ENCODE data around the gene ITGA8.
"Not testable (repeated sequence)": the region's sequence is repeated elsewhere in the genome, so short reads cannot be mapped to it uniquely, and the experiment has no call there.

The ITGA8 gene

DNA sequence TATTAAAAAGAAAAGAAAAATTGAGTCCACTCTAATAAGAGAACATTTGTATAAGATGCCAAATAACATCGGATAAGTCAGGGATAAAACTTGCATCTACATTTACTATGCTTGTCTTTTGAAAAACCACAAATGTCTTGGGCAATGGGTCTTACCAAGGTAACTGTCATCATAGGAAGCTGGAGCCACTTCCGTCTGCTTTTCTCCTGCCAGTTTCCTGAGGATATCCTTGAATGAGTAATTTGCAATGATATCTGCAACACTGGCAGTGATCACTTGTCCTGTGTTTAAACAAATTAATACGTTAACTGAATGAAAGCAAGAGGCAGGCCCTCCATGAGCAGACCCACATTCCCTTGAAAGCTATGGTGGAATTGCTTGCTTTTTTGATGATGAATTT lies 47.3 kb downstream of the ITGA8 start:
- DNase-seq: no peak

DNA sequence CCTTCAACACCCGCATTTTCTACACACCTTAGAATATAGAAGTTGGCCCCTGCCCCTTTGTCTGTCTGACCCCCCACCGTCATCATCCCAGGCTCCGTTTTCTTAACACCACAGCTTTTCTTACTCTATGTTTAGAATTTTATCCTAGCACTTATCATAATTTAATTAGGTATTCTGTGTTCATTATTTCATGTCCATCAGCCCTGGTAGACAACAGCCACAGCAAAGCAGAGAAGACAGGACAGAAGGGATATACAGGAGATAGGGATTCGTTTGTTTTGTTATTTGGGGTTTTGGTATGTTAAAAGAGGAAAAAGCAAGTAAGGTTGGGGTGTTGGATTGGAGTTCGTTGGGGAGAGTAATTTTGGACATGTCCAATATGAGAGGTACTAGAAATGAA lies 48.8 kb downstream of the ITGA8 start:
- DNase-seq: no peak

DNA sequence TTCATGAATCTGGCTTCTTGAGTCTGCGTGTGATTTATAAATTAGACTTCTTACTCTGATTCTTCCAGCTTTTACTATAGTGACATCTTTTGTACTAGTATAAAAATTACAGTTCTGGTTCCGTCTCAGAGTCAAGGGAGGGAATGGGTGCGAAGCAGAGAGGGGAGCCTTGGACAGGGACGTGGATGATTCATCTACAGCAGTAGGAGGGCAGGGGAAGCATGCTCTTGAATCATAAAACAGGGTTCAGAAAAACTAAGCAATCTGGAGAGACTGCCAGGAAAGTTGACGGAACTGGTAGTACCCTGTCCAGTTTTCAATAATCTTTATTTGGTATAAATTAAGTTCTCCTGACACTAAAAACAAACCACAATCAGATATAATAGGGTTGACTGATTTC lies 58.1 kb downstream of the ITGA8 start:
- no peak for DNase-seq

GRCh38 chr10:15660990-15661389 lies 58.7 kb downstream of the ITGA8 start:
- DNase-seq: no peak

DNA sequence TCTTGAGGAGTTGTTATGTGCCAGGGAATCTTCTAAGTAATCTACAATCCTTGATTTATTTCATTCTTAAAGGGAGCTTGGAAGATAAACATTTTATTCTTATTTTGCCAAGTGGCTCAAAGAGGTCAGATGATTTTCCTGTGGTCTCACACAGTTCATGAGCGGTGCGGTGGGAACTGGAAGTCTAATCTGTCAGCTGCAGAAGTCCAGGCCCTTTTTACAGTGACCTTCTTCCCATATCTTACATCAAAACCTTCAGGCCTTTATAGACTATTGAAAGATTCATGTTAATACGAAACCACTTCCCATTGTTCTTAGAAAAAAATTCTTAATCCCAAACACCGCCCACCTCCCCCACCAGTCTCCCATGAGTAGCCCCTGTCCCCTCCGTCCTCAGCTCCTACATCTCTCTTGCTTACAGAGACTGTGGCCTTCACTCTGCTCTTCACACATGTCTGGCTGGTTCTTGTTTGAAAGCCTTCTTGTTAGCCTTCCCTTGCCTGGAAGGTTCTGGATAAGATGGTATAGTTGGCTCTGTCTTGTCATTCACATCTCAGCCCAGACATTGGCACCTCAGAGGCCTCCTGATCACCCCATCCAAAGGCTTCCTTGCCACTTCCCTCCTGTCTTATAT lies 61.5 kb downstream of the ITGA8 start:
- no peak for DNase-seq

GRCh38 chr10:15652757-15653156 lies 67.0 kb downstream of the ITGA8 start:
- no peak for DNase-seq

GRCh38 chr10:15652117-15652516 lies 67.6 kb downstream of the ITGA8 start:
- no peak for DNase-seq

DNA sequence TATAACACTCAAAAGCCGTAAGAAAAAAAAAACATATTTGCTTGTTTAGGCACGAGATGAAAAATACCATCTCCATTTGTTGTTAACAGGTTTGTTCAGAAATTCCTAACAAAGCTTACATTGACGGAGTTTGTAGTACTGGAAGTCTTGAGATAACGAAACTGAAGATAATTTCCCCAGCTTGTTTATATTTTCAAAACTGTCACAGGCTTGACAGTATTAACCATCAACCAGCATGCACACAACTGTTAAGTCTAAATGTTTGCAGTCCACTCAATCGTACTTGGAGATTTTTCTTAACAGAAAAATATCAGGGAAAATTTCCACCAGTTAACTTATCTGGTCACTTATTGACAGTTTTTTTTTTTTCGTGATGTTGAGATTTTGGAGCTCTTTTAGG lies 68.5 kb downstream of the ITGA8 start:
- DNase-seq: no peak

GRCh38 chr10:15642095-15642494 lies 77.6 kb downstream of the ITGA8 start:
- no peak for DNase-seq

DNA sequence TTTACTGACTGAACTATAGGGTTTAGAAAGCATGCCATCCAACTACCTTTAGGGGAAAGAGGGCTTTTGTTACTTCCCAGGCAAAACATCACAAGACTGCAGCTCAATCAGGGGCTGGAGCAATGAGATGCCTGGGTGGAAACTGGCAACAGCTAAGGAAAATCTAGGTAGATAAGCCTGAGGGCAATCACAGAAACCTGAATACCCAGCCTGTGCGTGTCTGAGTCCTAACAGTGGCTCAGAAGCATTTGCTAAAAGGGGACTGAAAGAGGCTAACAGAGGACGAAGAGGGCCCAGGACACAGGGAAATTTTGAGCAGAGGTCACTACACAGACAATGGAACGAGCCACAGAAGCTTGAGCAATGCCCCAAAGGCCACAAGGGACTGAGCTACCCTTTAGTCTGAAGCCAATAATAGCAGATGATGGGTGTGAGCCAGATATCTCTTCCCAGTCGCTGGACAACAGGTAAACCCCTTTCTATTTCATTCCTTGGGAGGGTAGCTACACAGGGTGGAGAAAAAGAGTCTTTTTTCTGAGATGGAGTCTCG lies 79.1 kb downstream of the ITGA8 start:
- no peak for DNase-seq

DNA sequence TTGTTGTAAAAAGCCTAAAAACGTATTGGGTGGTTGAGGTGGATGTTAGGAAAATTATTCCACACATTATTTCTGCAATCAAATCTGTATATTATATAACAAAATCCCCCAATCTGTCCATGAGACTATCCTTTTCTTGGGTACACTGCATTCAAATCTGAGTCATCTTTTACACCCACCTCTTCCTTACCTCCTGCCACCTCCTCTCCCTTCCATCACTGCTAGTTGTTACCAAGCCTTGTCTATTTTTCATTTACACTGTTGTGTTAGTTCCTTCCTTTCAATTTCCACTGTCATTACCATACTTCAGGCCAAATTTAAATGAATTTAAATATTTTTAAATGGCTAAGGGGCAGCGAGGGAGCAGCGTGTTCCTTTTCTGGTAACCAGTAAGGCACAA lies 83.3 kb downstream of the ITGA8 start:
- DNase-seq: no peak

DNA sequence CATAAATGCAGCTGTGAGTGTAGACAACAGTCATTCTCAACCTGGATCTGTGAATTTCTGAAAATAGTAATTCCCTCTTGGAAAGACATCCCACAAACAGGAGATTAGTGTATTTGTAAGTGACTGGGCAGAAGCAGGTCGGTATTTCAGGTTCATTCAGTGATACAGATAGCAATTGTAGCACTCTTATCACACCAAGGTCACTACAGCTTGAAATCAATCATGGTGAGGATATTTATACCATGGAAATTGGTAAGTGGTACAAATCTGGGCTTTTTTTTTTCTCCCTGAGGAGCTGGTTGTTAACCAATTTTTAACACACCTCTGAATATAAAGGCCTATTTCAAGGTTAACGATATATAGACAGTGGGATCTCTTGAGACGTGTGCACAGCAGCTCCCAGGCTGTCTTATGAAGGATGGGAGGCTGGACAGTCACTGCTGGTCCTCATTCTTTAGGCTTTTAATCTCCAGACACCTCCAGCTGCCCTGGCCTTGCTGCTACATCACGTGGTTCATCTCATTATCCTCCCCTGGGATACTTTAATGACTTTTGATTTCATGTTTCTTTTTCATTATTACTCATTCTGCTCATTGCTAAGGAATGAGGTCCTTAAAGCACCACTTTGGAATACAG lies 87.1 kb downstream of the ITGA8 start:
- no peak for DNase-seq

DNA sequence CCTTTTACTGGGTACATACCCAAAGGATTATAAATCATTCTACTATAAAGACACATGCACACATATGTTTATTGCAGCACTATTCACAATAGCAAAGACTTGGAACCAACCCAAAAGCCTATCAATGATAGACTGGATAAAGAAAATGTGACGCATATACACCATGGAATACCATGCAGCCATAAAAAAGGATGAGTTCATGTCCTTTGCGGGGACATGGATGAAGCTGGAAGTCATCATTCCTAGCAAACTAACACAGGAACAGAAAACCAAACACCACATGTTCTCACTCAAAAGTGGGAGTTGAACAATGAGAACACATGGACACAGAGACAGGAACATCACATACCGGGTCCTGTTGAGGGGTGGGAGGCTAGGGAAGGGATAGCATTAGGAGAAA lies 88.5 kb downstream of the ITGA8 start:
- not testable (repeated sequence) for DNase-seq

DNA sequence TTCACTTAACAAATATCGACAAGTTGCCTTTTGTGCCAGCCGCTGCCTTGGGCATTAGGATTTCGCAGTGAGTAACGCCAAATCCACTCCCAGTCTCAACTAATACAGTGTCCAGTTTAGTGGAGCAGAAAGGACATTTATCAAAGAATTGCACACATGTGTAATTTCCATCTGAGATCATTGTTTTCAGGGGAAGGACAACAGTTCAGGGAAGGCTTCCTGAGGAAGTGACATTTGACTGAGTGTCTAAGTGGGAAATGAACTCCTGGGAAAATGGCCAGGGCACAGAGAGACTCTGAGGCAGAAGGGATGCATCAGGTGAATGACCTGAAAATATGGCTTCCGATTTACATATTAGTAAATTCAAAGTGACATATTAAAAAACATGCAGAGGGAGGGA lies 89.4 kb downstream of the ITGA8 start:
- no peak for DNase-seq

GRCh38 chr10:15627617-15628196 lies 92.0 kb downstream of the ITGA8 start:
- no peak for DNase-seq

DNA sequence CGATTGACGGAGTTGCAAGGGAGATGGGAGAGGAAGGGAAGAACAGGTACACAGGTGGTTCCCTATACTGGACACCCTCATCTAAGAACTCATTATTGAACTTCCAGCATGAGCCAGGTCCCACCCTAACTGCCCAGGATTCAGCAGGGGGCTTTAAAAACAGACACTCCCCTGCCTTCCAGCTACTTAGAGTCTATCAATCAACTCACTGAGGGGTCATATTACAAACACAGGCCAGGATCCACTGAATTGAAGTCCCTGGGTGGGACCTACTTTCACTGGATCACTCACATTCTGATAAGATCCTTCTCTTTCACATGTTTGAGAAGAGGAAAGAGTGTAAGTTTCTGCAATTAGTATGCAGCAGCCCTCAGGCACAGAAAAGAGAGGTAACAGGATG lies 92.8 kb downstream of the ITGA8 start:
- no peak for DNase-seq

DNA sequence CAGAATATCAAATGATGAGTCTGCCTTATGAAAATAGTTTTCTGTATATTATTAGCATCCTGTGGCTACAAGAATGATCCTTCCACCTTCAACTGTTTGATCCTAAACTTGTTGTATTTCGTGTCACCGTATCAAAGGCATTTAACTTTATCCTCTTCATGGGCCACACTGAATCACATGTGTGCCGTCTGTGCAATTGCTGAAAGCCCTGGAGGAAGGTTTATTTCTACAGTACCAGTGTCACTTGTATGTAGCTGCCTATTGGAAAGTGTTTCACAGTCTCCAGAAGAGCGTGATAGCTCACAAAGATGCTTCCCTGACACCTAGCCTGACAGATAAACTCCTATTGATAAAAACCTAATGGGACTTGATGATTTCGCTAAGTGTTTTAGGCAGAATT lies 94.5 kb downstream of the ITGA8 start:
- no peak for DNase-seq

- no peak for DNase-seq
Observed at GRCh38 chr10:15624401-15625196, 95.1 kb downstream of the ITGA8 start.

DNA sequence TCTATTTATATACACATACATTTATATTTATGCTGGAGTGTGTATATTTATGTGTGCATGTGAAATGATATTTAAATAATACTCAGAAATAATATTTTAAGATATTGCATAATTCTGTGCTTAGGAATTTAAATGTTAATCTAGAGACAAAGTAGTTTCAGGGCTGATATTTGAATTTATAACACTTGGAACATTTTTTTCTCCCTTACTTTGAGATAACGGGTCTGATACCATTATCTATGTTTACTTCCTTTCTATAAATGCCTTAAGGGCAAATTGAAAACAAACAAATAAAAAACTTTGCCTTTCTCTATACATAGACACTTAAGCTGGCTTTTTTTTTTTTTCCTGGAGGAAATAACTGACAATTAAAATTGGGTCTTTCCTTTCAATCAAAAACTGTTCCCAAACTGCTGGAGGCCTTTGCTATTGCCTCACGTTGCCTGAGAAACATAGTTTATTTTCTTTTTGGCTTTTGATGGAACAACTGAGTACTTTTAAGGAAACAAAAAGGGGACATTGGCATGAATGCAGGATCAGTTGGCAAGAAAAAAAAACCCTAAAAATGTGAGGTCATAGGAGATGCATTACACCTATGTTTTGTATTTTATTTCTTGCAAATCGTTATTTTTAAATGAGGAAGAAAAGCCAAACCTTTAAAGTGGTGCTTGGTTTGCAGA lies 98.7 kb downstream of the ITGA8 start:
- DNase-seq: no peak

- no peak for DNase-seq
Observed at GRCh38 chr10:15620337-15620736, 99.4 kb downstream of the ITGA8 start.

GRCh38 chr10:15609246-15609645 lies 110.5 kb downstream of the ITGA8 start:
- no peak for DNase-seq

- DNase-seq: no peak
Observed at GRCh38 chr10:15606377-15606776, 113.3 kb downstream of the ITGA8 start.
